Endodermal cell (in vitro differentiated cells): ENCODE data around the gene ACRBP. TPM values are rescaled to one million over a fixed set of nuclear protein-coding genes. Genes with fewer than 3 reads are reported as not detected.

Experiments used
- DNase-seq: peaks from one replicate; pipeline ENCODE4 v3.0.0-alpha.2; 2017
- H3K27ac ChIP-seq: 2 replicates; pipeline ENCODE4 v1.5.1; 2013; ENCODE audit warnings: mild to moderate bottlenecking, low read depth, low read length, moderate library complexity
- H3K27me3 ChIP-seq: 2 replicates; pipeline ENCODE4 v1.6.1; 2013; ENCODE audit warnings: mild to moderate bottlenecking, low read length, moderate library complexity; ENCODE audit not compliant: insufficient read depth, control insufficient read depth, poor library complexity, severe bottlenecking
- H3K36me3 ChIP-seq: 2 replicates; pipeline ENCODE4 v1.7.0; 2013; ENCODE audit warnings: mild to moderate bottlenecking, low read length, moderate library complexity; ENCODE audit not compliant: control insufficient read depth, insufficient read depth
- H3K4me1 ChIP-seq: one replicate; pipeline ENCODE4 v1.7.0; 2013; ENCODE audit warnings: low read length; ENCODE audit not compliant: control insufficient read depth, insufficient read depth
- H3K4me3 ChIP-seq: 2 replicates; pipeline ENCODE4 v1.5.1; 2013; ENCODE audit warnings: mild to moderate bottlenecking, low read length, moderate library complexity
- H3K9ac ChIP-seq: 2 replicates; pipeline ENCODE4 v1.6.1; 2013; ENCODE audit warnings: mild to moderate bottlenecking, low read length, moderate library complexity; ENCODE audit not compliant: poor library complexity, severe bottlenecking; ENCODE audit errors: extremely low read depth
- H3K9me3 ChIP-seq: 2 replicates; pipeline ENCODE4 v1.6.1; 2013; ENCODE audit warnings: mild to moderate bottlenecking, low read length, moderate library complexity; ENCODE audit not compliant: control insufficient read depth
- H3K27ac Mint-ChIP-seq: 2 replicates; pipeline ENCODE4 v1.8.0; 2020; ENCODE audit warnings: mixed read lengths
- H3K27me3 Mint-ChIP-seq: 2 replicates; pipeline ENCODE4 v1.8.0; 2021; ENCODE audit warnings: mild to moderate bottlenecking, mixed read lengths; ENCODE audit not compliant: insufficient read depth
- H3K36me3 Mint-ChIP-seq: 2 replicates; pipeline ENCODE4 v1.8.0; 2020; ENCODE audit warnings: low read depth, mixed read lengths
- H3K4me1 Mint-ChIP-seq: 2 replicates; pipeline ENCODE4 v1.8.0; 2020; ENCODE audit warnings: mixed read lengths
- H3K4me3 Mint-ChIP-seq: 2 replicates; pipeline ENCODE4 v1.8.0; 2020; ENCODE audit warnings: mild to moderate bottlenecking, moderate library complexity, mixed read lengths
- H3K9me3 Mint-ChIP-seq: 2 replicates; pipeline ENCODE4 v1.8.0; 2020; ENCODE audit warnings: mild to moderate bottlenecking, mixed read lengths
- WGBS, 2 experiments: methylation state at CpG; one replicate each; pipeline versions ENCODE4 v1.1.5 to v1.1.7; 2013; ENCODE audit warnings: missing lambda C conversion rate in 2 of 2, mixed read lengths in 1 of 2; ENCODE audit not compliant: insufficient coverage in 1 of 2, insufficient read length in 1 of 2; 5-methylcytosine and 5-hydroxymethylcytosine counted together
- long read RNA-seq, 4 experiments: library from polyadenylated mRNA in 2 of 4; library from RNA in 1 of 4; library from capped mRNA in 1 of 4; stranded (forward) in 3 of 4; unstranded in 1 of 4; transcript quantifications; one replicate each; pipeline ENCODE4 v2.0.0, GENCODE V29; 2020 to 2021; ENCODE audit warnings: inconsistent platforms in 1 of 4
- polyA plus RNA-seq, 2 experiments: library from polyadenylated mRNA; stranded (reverse); fragments of 50-300 nt; gene quantifications; one replicate each; pipeline ENCODE4 v1.2.3, GENCODE V29; 2013
- total RNA-seq, 2 donors: library from RNA; stranded (reverse); fragmentation: NEBNext Ultra II Directional in 1 of 2; extraction: Animal tissue kit (Norgen Biotek cat#: 25700) in 1 of 2; gene quantifications; 2 replicates in 1 of 2; 3 replicates in 1 of 2; pipeline ENCODE4 v1.2.1, GENCODE V29; 2021
- TF ChIP-seq, protein P1 (sequence below): fragments of 200-600 bp; sonication (generic); conservative IDR thresholded peaks from 2 replicates; pipeline ENCODE4 v1.5.0; 2021; ENCODE audit warnings: antibody characterized with exemption, mild to moderate bottlenecking

The ACRBP gene
- 1 to 10 TPM; 1.9 to 3.9 TPM for total RNA-seq
- polyA plus RNA-seq (2013, experiment 1 of 2) = 2.4 TPM
- 2.1 TPM for polyA plus RNA-seq (2013, experiment 2 of 2)
- long read RNA-seq, experiment 1 = 0 reads
- long read RNA-seq, experiment 2, partial matches to known transcripts = 0 of 3 reads
- long read RNA-seq, experiment 2, other reads (novel, unspliced or antisense) = 0 of 3 reads
- long read RNA-seq, experiment 3, partial matches to known transcripts = 1 of 7 reads
- long read RNA-seq, experiment 3, other reads (novel, unspliced or antisense) = 1 of 7 reads
- long read RNA-seq, experiment 4 = 0 reads

DNA sequence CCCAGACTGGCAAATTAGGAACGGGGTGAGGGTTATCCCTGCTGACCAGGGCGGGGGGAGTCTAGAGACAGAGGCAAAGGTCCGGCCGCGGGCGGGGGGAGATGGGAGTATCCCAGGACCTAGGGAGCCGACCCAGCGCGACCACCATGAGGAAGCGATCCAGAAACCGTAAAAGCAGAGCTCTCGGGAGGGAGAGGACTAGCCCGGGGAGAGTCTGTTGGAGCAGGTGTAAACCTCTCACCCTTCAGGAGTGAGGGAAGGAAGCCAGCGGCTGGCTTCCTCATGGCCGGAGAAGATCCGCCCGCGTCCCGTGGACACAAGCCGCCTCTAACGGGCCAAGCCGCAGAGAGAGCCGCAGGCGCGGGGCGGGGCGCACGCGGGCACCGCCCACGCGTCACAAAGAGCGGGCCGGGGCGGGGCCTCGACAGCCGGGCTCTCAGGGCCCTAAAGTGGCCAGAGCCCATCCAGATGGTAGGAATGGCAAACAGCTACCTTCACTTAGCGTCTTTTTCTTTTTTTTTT, at the start of gene ACRBP:
ACRBP (minus strand) TSS at position 350 of the 522 bp plus-strand sequence; CDS start at position 284, 66 bp downstream.
- peaks cover 12% of the 10 kb centered on the region for H3K4me1 Mint-ChIP-seq
- H3K9ac ChIP-seq = no peak within 1 kb of the TSS
- no peak within 1 kb of the TSS for H3K27ac ChIP-seq

GRCh38 chr12:6695313-6696045, 48.2 kb upstream of the ACRBP start:
- H3K4me1 ChIP-seq = no peaks in the 10 kb centered on the region
- H3K4me3 Mint-ChIP-seq = no peak overlapping the region
- no peak overlapping the region for H3K27ac ChIP-seq
- 80 to 88% methylated on average over 3 to 11 of the region's 11 CpGs for WGBS, 2 experiments
- DNase-seq = no peak
- H3K4me1 Mint-ChIP-seq = peaks cover 15% of the 10 kb centered on the region
- peaks cover 68% of the 10 kb centered on the region for H3K27me3 Mint-ChIP-seq
- peaks cover 15% of the 10 kb centered on the region for H3K27me3 ChIP-seq
- H3K27ac Mint-ChIP-seq = no peak overlapping the region
- H3K36me3 Mint-ChIP-seq = no peaks in the 10 kb centered on the region
- no peaks in the 10 kb centered on the region for H3K9me3 ChIP-seq
- H3K9ac ChIP-seq = no peak overlapping the region
- no peaks in the 10 kb centered on the region for H3K36me3 ChIP-seq
- H3K9me3 Mint-ChIP-seq = no peaks in the 10 kb centered on the region
- TF ChIP-seq, protein P1, sequence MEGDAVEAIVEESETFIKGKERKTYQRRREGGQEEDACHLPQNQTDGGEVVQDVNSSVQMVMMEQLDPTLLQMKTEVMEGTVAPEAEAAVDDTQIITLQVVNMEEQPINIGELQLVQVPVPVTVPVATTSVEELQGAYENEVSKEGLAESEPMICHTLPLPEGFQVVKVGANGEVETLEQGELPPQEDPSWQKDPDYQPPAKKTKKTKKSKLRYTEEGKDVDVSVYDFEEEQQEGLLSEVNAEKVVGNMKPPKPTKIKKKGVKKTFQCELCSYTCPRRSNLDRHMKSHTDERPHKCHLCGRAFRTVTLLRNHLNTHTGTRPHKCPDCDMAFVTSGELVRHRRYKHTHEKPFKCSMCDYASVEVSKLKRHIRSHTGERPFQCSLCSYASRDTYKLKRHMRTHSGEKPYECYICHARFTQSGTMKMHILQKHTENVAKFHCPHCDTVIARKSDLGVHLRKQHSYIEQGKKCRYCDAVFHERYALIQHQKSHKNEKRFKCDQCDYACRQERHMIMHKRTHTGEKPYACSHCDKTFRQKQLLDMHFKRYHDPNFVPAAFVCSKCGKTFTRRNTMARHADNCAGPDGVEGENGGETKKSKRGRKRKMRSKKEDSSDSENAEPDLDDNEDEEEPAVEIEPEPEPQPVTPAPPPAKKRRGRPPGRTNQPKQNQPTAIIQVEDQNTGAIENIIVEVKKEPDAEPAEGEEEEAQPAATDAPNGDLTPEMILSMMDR = no peak
- H3K4me3 ChIP-seq = no peak overlapping the region

More for the DNA sequence above, at the start of gene ACRBP:
- 28 to 39% methylated on average over 9 to 38 of the region's 38 CpGs for WGBS, 2 experiments
- TF ChIP-seq, protein P1 = no peak
- Mint-ChIP-seq H3K36me3 (peaks cover 30% of the 10 kb centered on the region), H3K27ac (peak within 1 kb of the TSS; percentile 52), H3K9me3 (no peaks in the 10 kb centered on the region), H3K27me3 (peaks cover 41% of the 10 kb centered on the region), H3K4me3 (peak within 1 kb of the TSS; percentile 68)
- peak; percentile 94 for DNase-seq
- peaks cover 23% of the 10 kb centered on the region for H3K36me3 ChIP-seq
- no peaks in the 10 kb centered on the region for H3K9me3 ChIP-seq
- H3K27me3 ChIP-seq = peaks cover 3% of the 10 kb centered on the region
- peak within 1 kb of the TSS; percentile 64 for H3K4me3 ChIP-seq
- no peaks in the 10 kb centered on the region for H3K4me1 ChIP-seq

DNA sequence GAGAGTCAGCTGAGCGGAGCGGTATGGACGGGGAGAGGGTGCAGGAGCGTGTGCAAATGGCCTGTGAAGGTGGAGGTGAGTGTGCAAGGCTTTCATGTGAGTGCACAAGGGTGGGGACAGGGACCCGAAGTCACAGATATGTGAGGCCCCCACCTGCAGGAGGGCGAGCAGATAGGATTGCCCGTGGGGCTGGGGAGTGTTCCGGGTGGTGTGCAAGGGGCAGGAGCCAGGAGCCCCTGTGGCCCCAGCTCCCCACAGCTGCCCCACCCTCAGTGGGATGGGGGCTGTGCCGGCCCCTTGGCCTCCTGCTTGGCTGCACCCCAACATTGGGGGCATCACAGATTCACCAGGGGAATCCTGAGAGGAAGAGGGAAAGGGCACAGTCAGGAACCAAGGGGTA, 47.5 kb upstream of the ACRBP start:
- no peak overlapping the region for H3K4me3 Mint-ChIP-seq
- Histone ChIP-seq H3K27ac (no peak overlapping the region), H3K4me3 (no peak overlapping the region), H3K9me3 (no peaks in the 10 kb centered on the region), H3K27me3 (peaks cover 8% of the 10 kb centered on the region), H3K9ac (no peak overlapping the region), H3K36me3 (no peaks in the 10 kb centered on the region), H3K4me1 (no peaks in the 10 kb centered on the region)
- no peak for DNase-seq
- H3K27me3 Mint-ChIP-seq = peaks cover 63% of the 10 kb centered on the region
- no peak overlapping the region for H3K27ac Mint-ChIP-seq
- H3K36me3 Mint-ChIP-seq = no peaks in the 10 kb centered on the region
- WGBS, 2 experiments = 94 to 100% methylated on average over 4 to 9 of the region's 9 CpGs
- TF ChIP-seq, protein P1 = no peak
- no peaks in the 10 kb centered on the region for H3K9me3 Mint-ChIP-seq
- H3K4me1 Mint-ChIP-seq = peaks cover 21% of the 10 kb centered on the region
